H1 (cell line): ENCODE results near the gene PGPEP1. TPM values are rescaled to one million over a fixed set of nuclear protein-coding genes. Genes with fewer than 3 reads are reported as not detected.

Experiments used
- CTCF ChIA-PET: fragments of 300-600 bp; sonication (Branson Sonifier 250); formaldehyde crosslinking; loops from one replicate; lab custom pipeline; 2021; ENCODE audit not compliant: partially characterized antibody; lab: Charles Lee
- POLR2A ChIA-PET: fragments of 300-600 bp; sonication (Branson Sonifier 250); formaldehyde crosslinking; loops from one replicate; lab custom pipeline; 2021; ENCODE audit warnings: inconsistent platforms; ENCODE audit not compliant: partially characterized antibody; lab: Charles Lee
- DNase-seq, 2 experiments: peaks; one replicate each; pipeline versions ENCODE4 v3.0.0 to v3.0.0-alpha.2; 2010 to 2022; ENCODE audit warnings: low spot score in 2 of 2, low read depth in 1 of 2, mixed read lengths in 1 of 2
- FAIRE-seq: peaks from 2 replicates; lab custom pipeline; 2011; peaks lifted over from hg19 to GRCh38; lab: Jason Lieb, UNC
- H2AFZ ChIP-seq: 2 replicates; pipeline ENCODE4 v1.8.1; 2012; ENCODE audit warnings: low read length, inconsistent platforms
- H2AK5ac ChIP-seq: 2 replicates; pipeline ENCODE4 v1.6.1; 2013; ENCODE audit warnings: low read depth, low read length
- H2BK120ac ChIP-seq: replicated peaks from 2 replicates; pipeline ENCODE3; 2013; ENCODE audit warnings: low read depth, low read length, inconsistent platforms
- H2BK12ac ChIP-seq: 2 replicates; pipeline ENCODE4 v1.6.1; 2013; ENCODE audit warnings: low read depth, low read length
- H2BK15ac ChIP-seq: 2 replicates; pipeline ENCODE4 v1.6.1; 2013; ENCODE audit warnings: low read length
- H2BK20ac ChIP-seq: 2 replicates; pipeline ENCODE4 v1.6.1; 2013; ENCODE audit warnings: low read length
- H2BK5ac ChIP-seq: 2 replicates; pipeline ENCODE4 v1.6.1; 2013; ENCODE audit warnings: low read depth, low read length
- H3K14ac ChIP-seq: 2 replicates; pipeline ENCODE4 v1.6.1; 2013; ENCODE audit warnings: inconsistent platforms; ENCODE audit not compliant: insufficient read length
- H3K18ac ChIP-seq: 2 replicates; pipeline ENCODE4 v1.6.1; 2013; ENCODE audit warnings: low read length; ENCODE audit errors: extremely low read depth
- H3K23ac ChIP-seq: 2 replicates; pipeline ENCODE4 v1.6.1; 2013; ENCODE audit warnings: inconsistent platforms; ENCODE audit not compliant: insufficient read length
- H3K23me2 ChIP-seq: 2 replicates; pipeline ENCODE4 v1.6.1; 2013; ENCODE audit warnings: low read depth, low read length
- H3K27ac ChIP-seq: 2 replicates; pipeline ENCODE4 v1.6.1; 2011; ENCODE audit warnings: low read depth, low read length, inconsistent platforms
- H3K27me3 ChIP-seq, 4 experiments: replicated peaks in 1 of 4; 1 replicate in 1 of 4; 2 replicates in 3 of 4; pipeline versions ENCODE4 v1.6.1 to v1.8.1; 2011 to 2013; ENCODE audit warnings: low read length in 3 of 4, mild to moderate bottlenecking in 3 of 4, inconsistent platforms in 2 of 4, mixed read lengths in 2 of 4, moderate library complexity in 1 of 4; ENCODE audit not compliant: control insufficient read depth in 3 of 4, insufficient read depth in 3 of 4; ENCODE audit errors: extremely low read depth in 1 of 4
- H3K36me3 ChIP-seq, 4 experiments: 2 replicates each; pipeline versions ENCODE4 v1.6.1 to v1.8.1; 2011 to 2013; ENCODE audit warnings: mild to moderate bottlenecking in 4 of 4, low read length in 3 of 4, moderate library complexity in 2 of 4, control low read depth in 1 of 4, inconsistent platforms in 1 of 4; ENCODE audit not compliant: insufficient read depth in 4 of 4, control insufficient read depth in 2 of 4
- H3K4ac ChIP-seq: replicated peaks from 2 replicates; pipeline ENCODE3; 2013; ENCODE audit warnings: low read length, low read depth, mixed read lengths, inconsistent platforms; ENCODE audit not compliant: insufficient read length
- H3K4me1 ChIP-seq, 4 experiments: replicated peaks in 1 of 4; 1 replicate in 1 of 4; 2 replicates in 3 of 4; pipeline versions ENCODE4 v1.6.1 to v1.8.1; 2011 to 2013; ENCODE audit warnings: low read length in 3 of 4, inconsistent platforms in 2 of 4, mixed read lengths in 1 of 4; ENCODE audit not compliant: insufficient read depth in 4 of 4, control insufficient read depth in 3 of 4
- H3K4me2 ChIP-seq, 2 experiments: 2 replicates each; pipeline versions ENCODE4 v1.6.1 to v1.8.1; 2011 to 2013; ENCODE audit warnings: low read depth in 2 of 2, low read length in 2 of 2, control low read depth in 1 of 2, inconsistent platforms in 1 of 2, mild to moderate bottlenecking in 1 of 2; ENCODE audit not compliant: insufficient read depth in 1 of 2
- H3K4me3 ChIP-seq, 4 experiments: fragments of 200-600, 300-600 bp in 1 of 4; sonication (generic), shearing (Covaris generic), sonication (Bioruptor Twin) in 1 of 4; 2 replicates each; pipeline versions ENCODE4 v1.5.1 to v1.8.1; 2011 to 2016; ENCODE audit warnings: low read length in 4 of 4, low read depth in 3 of 4, control low read depth in 2 of 4, inconsistent platforms in 2 of 4, mild to moderate bottlenecking in 2 of 4, mixed read lengths in 1 of 4, moderate library complexity in 1 of 4; ENCODE audit not compliant: insufficient read depth in 2 of 4; ENCODE audit errors: extremely low read depth in 1 of 4
- H3K56ac ChIP-seq: replicated peaks from 2 replicates; pipeline ENCODE3; 2013; ENCODE audit warnings: low read depth, mild to moderate bottlenecking, mixed read lengths, low read length, inconsistent platforms; ENCODE audit not compliant: insufficient read length
- H3K79me1 ChIP-seq: 2 replicates; pipeline ENCODE4 v1.6.1; 2013; ENCODE audit warnings: low read depth, low read length, control low read depth
- H3K79me2 ChIP-seq, 2 experiments: 2 replicates each; pipeline versions ENCODE4 v1.6.1 to v1.8.1; 2012 to 2013; ENCODE audit warnings: low read length in 2 of 2, mild to moderate bottlenecking in 2 of 2, inconsistent platforms in 1 of 2; ENCODE audit not compliant: insufficient read depth in 2 of 2, control insufficient read depth in 1 of 2
- H3K9ac ChIP-seq, 4 experiments: replicated peaks in 1 of 4; 1 replicate in 1 of 4; 2 replicates in 3 of 4; pipeline versions ENCODE4 v1.6.1 to v1.8.1; 2011 to 2013; ENCODE audit warnings: low read depth in 3 of 4, low read length in 3 of 4, control low read depth in 2 of 4, mild to moderate bottlenecking in 2 of 4, moderate library complexity in 2 of 4, inconsistent platforms in 1 of 4; ENCODE audit errors: extremely low read depth in 1 of 4
- H3K9me3 ChIP-seq, 2 experiments: 2 replicates each; pipeline versions ENCODE4 v1.6.1 to v1.8.1; 2012 to 2013; ENCODE audit warnings: mild to moderate bottlenecking in 2 of 2, moderate library complexity in 2 of 2, control low read depth in 1 of 2, inconsistent platforms in 1 of 2, low read depth in 1 of 2, low read length in 1 of 2, mixed read lengths in 1 of 2; ENCODE audit not compliant: insufficient read depth in 2 of 2
- H4K20me1 ChIP-seq, 2 experiments: replicated peaks in 1 of 2; 2 replicates each; pipeline versions ENCODE3 to v1.8.1; 2011 to 2013; ENCODE audit warnings: inconsistent platforms in 2 of 2, low read length in 2 of 2, mild to moderate bottlenecking in 1 of 2; ENCODE audit not compliant: insufficient read depth in 2 of 2, control insufficient read depth in 1 of 2
- H4K5ac ChIP-seq: 2 replicates; pipeline ENCODE4 v1.6.1; 2013; ENCODE audit warnings: low read length, low read depth, mixed read lengths, inconsistent platforms; ENCODE audit not compliant: insufficient read length
- H4K8ac ChIP-seq: 2 replicates; pipeline ENCODE4 v1.8.0; 2013; ENCODE audit warnings: mild to moderate bottlenecking, moderate library complexity, low read length, inconsistent platforms; ENCODE audit not compliant: insufficient read depth; ENCODE audit errors: extremely low read depth
- H4K91ac ChIP-seq: replicated peaks from 2 replicates; pipeline ENCODE3; 2013; ENCODE audit warnings: low read length, mixed read lengths, inconsistent platforms; ENCODE audit not compliant: insufficient read length
- CEBPB ChIP-seq: IDR thresholded peaks from 2 replicates; pipeline ENCODE4 v1.6.1; 2012; ENCODE audit warnings: low read depth, low read length
- CHD1 ChIP-seq: IDR thresholded peaks from 2 replicates; pipeline ENCODE4 v1.6.1; 2012; ENCODE audit warnings: low read depth, low read length, improper control_type of control experiment
- CHD2 ChIP-seq: IDR thresholded peaks from 2 replicates; pipeline ENCODE4 v1.6.1; 2012; ENCODE audit warnings: low read length, improper control_type of control experiment
- FOSL1 ChIP-seq: IDR thresholded peaks from 2 replicates; pipeline ENCODE4 v1.6.1; 2011; ENCODE audit warnings: mild to moderate bottlenecking, low read depth, low read length, moderate library complexity; ENCODE audit not compliant: insufficient read depth
- HDAC2 ChIP-seq, 2 experiments: fragments of 300-600 bp in 1 of 2; sonication (generic) in 1 of 2; IDR thresholded peaks; 2 replicates each; pipeline ENCODE4 v1.6.1; 2011 to 2012; ENCODE audit warnings: low read depth in 2 of 2, low read length in 2 of 2, mild to moderate bottlenecking in 2 of 2, moderate library complexity in 2 of 2, borderline replicate concordance in 1 of 2, inconsistent platforms in 1 of 2
- JUND ChIP-seq: IDR thresholded peaks from 2 replicates; pipeline ENCODE4 v1.6.1; 2011; ENCODE audit warnings: mild to moderate bottlenecking, improper control_type of control experiment, low read length
- RNF2 ChIP-seq: fragments of 200-900, 300-1000 bp; sonication (generic); IDR thresholded peaks from 2 replicates; pipeline ENCODE4 v1.7.1; 2016; ENCODE audit warnings: borderline replicate concordance, low read depth, mild to moderate bottlenecking, antibody characterized with exemption, low read length; ENCODE audit not compliant: poor library complexity, severe bottlenecking; ENCODE audit errors: missing control alignments
- RXRA ChIP-seq: IDR thresholded peaks from 2 replicates; pipeline ENCODE4 v1.6.1; 2011; ENCODE audit warnings: low read depth, mild to moderate bottlenecking, low read length, moderate library complexity; ENCODE audit not compliant: insufficient read depth
- SIN3A ChIP-seq, 2 experiments: IDR thresholded peaks in 1 of 2; conservative IDR thresholded peaks in 1 of 2; 2 replicates each; pipeline ENCODE4 v1.6.1; 2011 to 2012; ENCODE audit warnings: low read length in 2 of 2, improper control_type of control experiment in 1 of 2, low read depth in 1 of 2, mild to moderate bottlenecking in 1 of 2
- SP2 ChIP-seq: IDR thresholded peaks from 2 replicates; pipeline ENCODE4 v1.6.1; 2012; ENCODE audit warnings: mild to moderate bottlenecking, low read length, inconsistent platforms
- WGBS, 2 experiments: shearing (Covaris generic) in 1 of 2; methylation state at CpG; one replicate each; pipeline versions ENCODE4 v1.1.6 to v1.1.7; 2013 to 2015; ENCODE audit warnings: low lambda C conversion rate in 2 of 2, mixed read lengths in 2 of 2, inconsistent platforms in 1 of 2, low coverage in 1 of 2, missing lambda C conversion rate in 1 of 2; ENCODE audit not compliant: insufficient replicate concordance in 2 of 2, insufficient coverage in 1 of 2, insufficient read length in 1 of 2; ENCODE audit errors: extremely low coverage in 1 of 2, missing lambda C conversion rate in 1 of 2; 5-methylcytosine and 5-hydroxymethylcytosine counted together
- polyA plus RNA-seq, 7 experiments: library from polyadenylated mRNA; depleted of rRNA in 3 of 7; stranded (reverse) in 5 of 7; unstranded in 2 of 7; fragments of >200 nt in 5 of 7; fragments of 200-250 nt in 2 of 7; gene quantifications; 1 replicate in 5 of 7; 2 replicates in 1 of 7; 4 replicates in 1 of 7; pipeline versions ENCODE4 v1.2.1 to v1.2.3, GENCODE V29; 2011 to 2013; ENCODE audit warnings: missing spikeins in 2 of 7, mixed read lengths in 2 of 7
- total RNA-seq: library from RNA; stranded (reverse); fragmentation: NEBNext Ultra II Directional; extraction: Animal tissue kit (Norgen Biotek cat#: 25700); gene quantifications from 2 replicates; pipeline ENCODE4 v1.2.1, GENCODE V29; 2021

PGPEP1 gene
- total and polyA plus RNA-seq, 2 of the 8 experiments (the other 6 are each of a cell fraction or from before 2014, with no cell fraction given), result 17.0 to 33.4 TPM

GRCh38 chr19:18417250-18418028, 77.0 kb downstream of the PGPEP1 start:
- H2BK12ac ChIP-seq, result peak overlapping the region; percentile 99; the same call in 1 of the 2 replicates
- ChIA-PET CTCF (interaction anchor here (0.6 to 11.0 kb wide), 11 partner anchors 8 to 523 kb away, joined by 3 to 177 read pairs (median 4); partner anchors contain the start of genes GDF15 and JUND), POLR2A (interaction anchor here (0.7 to 6.8 kb wide), 17 partner anchors 8 to 136 kb away, joined by 3 to 72 read pairs (median 4); partner anchors contain the start of genes JUND and PGPEP1)
- peak overlapping the region; percentile 19 to 63 (median 36) for H3K4me3 ChIP-seq
- H2BK20ac ChIP-seq, result 0 out of 2 replicates have a peak overlapping the region, but pooled peaks have one; percentile 61
- no peak overlapping the region for H3K23ac ChIP-seq
- no peak overlapping the region for H2AFZ ChIP-seq
- no peaks in the 10 kb centered on the region for H3K9me3 ChIP-seq
- peak overlapping the region; percentile 82 for H4K8ac ChIP-seq
- peak overlapping the region; percentile 44 for H4K5ac ChIP-seq
- H3K79me2 ChIP-seq, result peaks cover 0 to 4% of the 10 kb centered on the region in 2 experiments; a peak in 1 of 4 replicates
- H3K27ac ChIP-seq, result no peak overlapping the region; the same call in 1 of the 2 replicates
- peak overlapping the region; percentile 53 for H3K56ac ChIP-seq
- WGBS, 2 experiments, result 1% methylated on average over 38 of the region's 53 CpGs; no CpG with 5 or more reads in 1 of the 2 experiments
- H2BK120ac ChIP-seq, result peak overlapping the region; percentile 28
- DNase-seq, result peak in 1 of 2 experiments; percentile 85
- H2BK15ac ChIP-seq, result peak overlapping the region; percentile 99; the same call in 1 of the 2 replicates
- H3K23me2 ChIP-seq, result peaks cover 19% of the 10 kb centered on the region; the same call in 1 of the 2 replicates
- peak overlapping the region; percentile 99 for H4K91ac ChIP-seq
- no peak for FAIRE-seq
- peak overlapping the region; percentile 99 for H3K4ac ChIP-seq
- H3K18ac ChIP-seq, result peak overlapping the region; percentile 10
- peaks cover 0 to 4% of the 10 kb centered on the region in 2 experiments for H4K20me1 ChIP-seq
- H3K14ac ChIP-seq, result no peak overlapping the region
- peaks cover 5 to 29% (median 23%) of the 10 kb centered on the region in 4 experiments for H3K27me3 ChIP-seq
- H3K79me1 ChIP-seq, result no peaks in the 10 kb centered on the region
- peaks cover 0 to 27% (median 21%) of the 10 kb centered on the region in 4 experiments; a peak in 6 of 7 replicates for H3K4me1 ChIP-seq
- H2BK5ac ChIP-seq, result peak overlapping the region; percentile 72
- H3K9ac ChIP-seq, result peak overlapping the region in 2 of 4 experiments; percentile 38 to 39; a peak in 2 of 7 replicates
- peak overlapping the region; percentile 70 to 88 for H3K4me2 ChIP-seq
- no peaks in the 10 kb centered on the region for H3K36me3 ChIP-seq
- no peak overlapping the region for H2AK5ac ChIP-seq
- TF ChIP-seq SIN3A (conservative IDR thresholded peaks at IDR 0.05 in 1 of 2, IDR thresholded peaks at IDR 0.05 in 1 of 2; ENCODE audit: low read depth in 1 of 2, low read length in 2 of 2) (peak in 1 of 2 experiments; percentile 58; a peak in 1 of 4 replicates), RNF2 (no peak), FOSL1 (no peak), CEBPB (no peak), CHD2 (no peak), HDAC2 (IDR thresholded peaks at IDR 0.05; ENCODE audit: borderline replicate concordance in 1 of 2, low read depth in 2 of 2, low read length in 2 of 2) (peak; percentile 45 to 84; a peak in 1 of 4 replicates), RXRA (no peak), CHD1 (no peak), SP2 (no peak), JUND (no peak)
